Measurements from ENCODE around the gene NELFE. TPM values are rescaled to one million over a fixed set of nuclear protein-coding genes. Genes with fewer than 3 reads are reported as not detected.

Gene NELFE
- total and polyA plus RNA-seq, 2 of the 13 experiments (the other 11 are each of a cell fraction or from before 2014, with no cell fraction given) = 51.3 to 69.8 TPM

DNA sequence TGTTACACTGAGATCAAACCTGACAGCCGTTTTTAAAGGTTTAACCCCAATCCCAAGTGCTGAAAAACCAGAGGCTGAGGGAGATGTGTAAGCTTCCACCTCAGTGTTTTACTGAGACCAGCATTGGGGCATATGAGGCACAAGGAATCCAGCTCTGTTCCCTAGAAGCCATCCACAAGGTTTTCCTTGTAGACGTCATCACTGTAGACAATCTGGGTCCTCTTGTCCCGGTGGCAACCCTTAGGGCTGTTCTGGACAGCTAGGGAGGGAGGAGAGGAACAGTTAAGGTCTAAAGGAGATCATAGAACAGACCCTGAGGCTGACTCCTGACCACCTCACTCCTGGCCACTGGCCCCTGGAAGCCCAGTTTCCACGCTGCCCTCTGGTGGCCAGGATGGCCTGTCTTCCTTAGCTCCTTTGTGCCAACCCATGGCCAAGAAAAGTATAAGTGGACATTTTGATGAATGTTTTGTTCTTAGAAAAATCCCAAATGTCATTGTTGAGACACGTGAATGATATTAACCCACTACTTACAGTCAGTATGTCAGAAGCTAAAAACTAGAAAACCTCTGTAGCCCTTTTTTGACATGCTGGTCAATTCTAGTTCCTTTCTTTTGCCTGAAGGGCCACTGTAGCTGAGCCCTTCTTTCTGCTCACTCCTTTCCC is 6.5 kb downstream of the NELFE start (continued):
- TF ChIP-seq SNAPC2 (CRISPR knock-in tag; IDR thresholded peaks at IDR 0.05) = no peak
- no peak for TF ChIP-seq GTF2F1 (IDR thresholded peaks at IDR 0.05; ENCODE audit: low read length)
- no peak for TF ChIP-seq ZSCAN20 (CRISPR knock-in tag; IDR thresholded peaks at IDR 0.05; ENCODE audit: borderline replicate concordance)
- TF ChIP-seq, protein P1, sequence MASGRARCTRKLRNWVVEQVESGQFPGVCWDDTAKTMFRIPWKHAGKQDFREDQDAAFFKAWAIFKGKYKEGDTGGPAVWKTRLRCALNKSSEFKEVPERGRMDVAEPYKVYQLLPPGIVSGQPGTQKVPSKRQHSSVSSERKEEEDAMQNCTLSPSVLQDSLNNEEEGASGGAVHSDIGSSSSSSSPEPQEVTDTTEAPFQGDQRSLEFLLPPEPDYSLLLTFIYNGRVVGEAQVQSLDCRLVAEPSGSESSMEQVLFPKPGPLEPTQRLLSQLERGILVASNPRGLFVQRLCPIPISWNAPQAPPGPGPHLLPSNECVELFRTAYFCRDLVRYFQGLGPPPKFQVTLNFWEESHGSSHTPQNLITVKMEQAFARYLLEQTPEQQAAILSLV (CRISPR knock-in tag; IDR thresholded peaks at IDR 0.05; ENCODE audit: borderline replicate concordance) = peak; percentile 38; the same call in 1 of the 2 replicates
- TF ChIP-seq ZNF619 (CRISPR knock-in tag; IDR thresholded peaks at IDR 0.05) = 0 out of 2 replicates have a peak, but pooled peaks have one; percentile 36
- TF ChIP-seq ZBTB4 (CRISPR knock-in tag; IDR thresholded peaks at IDR 0.05; ENCODE audit: borderline replicate concordance) = no peak
- TF ChIP-seq ZNF276 (CRISPR knock-in tag; IDR thresholded peaks at IDR 0.05; ENCODE audit: low read depth) = 0 out of 2 replicates have a peak, but pooled peaks have one; percentile 25
- no peak for TF ChIP-seq TEAD2 (CRISPR knock-in tag; IDR thresholded peaks at IDR 0.05)
- no peak for TF ChIP-seq CREM (IDR thresholded peaks at IDR 0.05)
- TF ChIP-seq CREM (CRISPR knock-in tag; IDR thresholded peaks at IDR 0.05) = no peak
- TF ChIP-seq ZNF607 (CRISPR knock-in tag; IDR thresholded peaks at IDR 0.05; ENCODE audit: borderline replicate concordance) = no peak
- TF ChIP-seq MTA1 (CRISPR knock-in tag; IDR thresholded peaks at IDR 0.05; ENCODE audit: borderline replicate concordance) = no peak
- no peak for TF ChIP-seq SNRNP70 (IDR thresholded peaks at IDR 0.05; ENCODE audit: low read depth, low read length)
- no peak for TF ChIP-seq ZNF672 (CRISPR knock-in tag; IDR thresholded peaks at IDR 0.05)
- no peak for TF ChIP-seq SUZ12 (IDR thresholded peaks at IDR 0.05; ENCODE audit: low read depth, low read length)
- no peak for TF ChIP-seq TP53 (CRISPR knock-in tag; conservative IDR thresholded peaks at IDR 0.05)
- TF ChIP-seq KLF15 (CRISPR knock-in tag; IDR thresholded peaks at IDR 0.05; ENCODE audit: borderline replicate concordance) = no peak
- TF ChIP-seq PLRG1 (conservative IDR thresholded peaks at IDR 0.05) = no peak
- no peak for TF ChIP-seq SIX1 (CRISPR knock-in tag; IDR thresholded peaks at IDR 0.05; ENCODE audit: borderline replicate concordance)
- TF ChIP-seq ZNF773 (CRISPR knock-in tag; IDR thresholded peaks at IDR 0.05; ENCODE audit: borderline replicate concordance) = no peak
- no peak; the same call in 1 of the 2 replicates for TF ChIP-seq HNF4A (CRISPR knock-in tag; IDR thresholded peaks at IDR 0.05)
- no peak for TF ChIP-seq ZNF512 (CRISPR knock-in tag; IDR thresholded peaks at IDR 0.05)
- TF ChIP-seq ELF3 (CRISPR knock-in tag; IDR thresholded peaks at IDR 0.05) = peak; percentile 37; the same call in 1 of the 2 replicates
